OCI-LY1 (cell line): ENCODE data around the gene ID2.

ENCODE experiments used
- EZH2 ChIP-seq: fragments of 200-600 bp; sonication (generic), shearing (Covaris generic); IDR thresholded peaks from 2 replicates; pipeline ENCODE4 v1.8.0; 2017; ENCODE audit warnings: borderline replicate concordance, mixed run types, mild to moderate bottlenecking, antibody characterized with exemption, low read length, moderate library complexity, mixed read lengths
- TF ChIP-seq, protein P1 (sequence below): fragments of 200-600 bp; sonication (generic), shearing (Covaris generic); IDR thresholded peaks from 2 replicates; pipeline ENCODE4 v1.5.1; 2017; ENCODE audit warnings: mild to moderate bottlenecking, antibody characterized with exemption, low read length, moderate library complexity, mixed read lengths

DNA sequence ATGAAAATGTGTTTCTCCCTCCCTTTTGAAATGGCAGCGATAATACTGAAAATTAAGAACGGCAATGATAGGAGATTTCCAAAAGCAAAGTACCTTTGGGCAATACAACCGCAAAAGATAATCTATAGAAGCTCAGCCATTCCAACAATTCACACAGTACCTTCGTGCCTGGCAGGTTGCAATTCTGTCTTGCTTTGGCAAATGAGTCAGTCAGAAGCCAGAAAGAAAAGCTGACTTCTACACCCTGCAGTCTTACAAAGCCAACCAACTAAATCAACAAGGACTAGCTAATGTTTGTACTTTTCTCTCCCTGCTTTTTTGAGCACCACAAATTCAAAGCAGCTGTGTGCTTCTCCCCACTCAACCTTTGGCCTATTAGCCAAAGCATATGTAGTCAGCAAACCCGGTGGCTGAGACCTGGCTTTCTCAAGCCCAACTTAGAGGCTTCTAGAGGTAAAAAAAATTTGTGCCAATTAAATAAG lies 25.7 kb upstream of the ID2 start:
- TF ChIP-seq, protein P1, sequence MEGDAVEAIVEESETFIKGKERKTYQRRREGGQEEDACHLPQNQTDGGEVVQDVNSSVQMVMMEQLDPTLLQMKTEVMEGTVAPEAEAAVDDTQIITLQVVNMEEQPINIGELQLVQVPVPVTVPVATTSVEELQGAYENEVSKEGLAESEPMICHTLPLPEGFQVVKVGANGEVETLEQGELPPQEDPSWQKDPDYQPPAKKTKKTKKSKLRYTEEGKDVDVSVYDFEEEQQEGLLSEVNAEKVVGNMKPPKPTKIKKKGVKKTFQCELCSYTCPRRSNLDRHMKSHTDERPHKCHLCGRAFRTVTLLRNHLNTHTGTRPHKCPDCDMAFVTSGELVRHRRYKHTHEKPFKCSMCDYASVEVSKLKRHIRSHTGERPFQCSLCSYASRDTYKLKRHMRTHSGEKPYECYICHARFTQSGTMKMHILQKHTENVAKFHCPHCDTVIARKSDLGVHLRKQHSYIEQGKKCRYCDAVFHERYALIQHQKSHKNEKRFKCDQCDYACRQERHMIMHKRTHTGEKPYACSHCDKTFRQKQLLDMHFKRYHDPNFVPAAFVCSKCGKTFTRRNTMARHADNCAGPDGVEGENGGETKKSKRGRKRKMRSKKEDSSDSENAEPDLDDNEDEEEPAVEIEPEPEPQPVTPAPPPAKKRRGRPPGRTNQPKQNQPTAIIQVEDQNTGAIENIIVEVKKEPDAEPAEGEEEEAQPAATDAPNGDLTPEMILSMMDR, result no peak
- TF ChIP-seq EZH2, result no peak
